Measurements from ENCODE around the gene ZBTB34.

- TF ChIP-seq POLR2AphosphoS5 (IDR thresholded peaks at IDR 0.05; ENCODE audit: borderline replicate concordance, low read depth, low read length) = no peak
- no peak for TF ChIP-seq EZH2 (IDR thresholded peaks at IDR 0.05)
These were observed 6.8 kb upstream of the ZBTB34 start for GRCh38 chr9:126853667-126854066.

All from SK-N-MC (cell line).